WI38 (cell line): ENCODE results near the gene PCDHA12.
"Not testable (repeated sequence)": the region's sequence is repeated elsewhere in the genome, so short reads cannot be mapped to it uniquely, and the experiment has no call there.

Source experiments
- H3K4me3 ChIP-seq: 2 replicates; pipeline ENCODE4 v1.5.1; 2011; ENCODE audit warnings: low read depth, mild to moderate bottlenecking, control low read depth, low read length
- TF ChIP-seq, protein P1 (sequence below): IDR thresholded peaks from 2 replicates; pipeline ENCODE4 v1.5.1; 2012; ENCODE audit warnings: low read depth, mild to moderate bottlenecking, control low read depth, low read length

The PCDHA12 gene

DNA sequence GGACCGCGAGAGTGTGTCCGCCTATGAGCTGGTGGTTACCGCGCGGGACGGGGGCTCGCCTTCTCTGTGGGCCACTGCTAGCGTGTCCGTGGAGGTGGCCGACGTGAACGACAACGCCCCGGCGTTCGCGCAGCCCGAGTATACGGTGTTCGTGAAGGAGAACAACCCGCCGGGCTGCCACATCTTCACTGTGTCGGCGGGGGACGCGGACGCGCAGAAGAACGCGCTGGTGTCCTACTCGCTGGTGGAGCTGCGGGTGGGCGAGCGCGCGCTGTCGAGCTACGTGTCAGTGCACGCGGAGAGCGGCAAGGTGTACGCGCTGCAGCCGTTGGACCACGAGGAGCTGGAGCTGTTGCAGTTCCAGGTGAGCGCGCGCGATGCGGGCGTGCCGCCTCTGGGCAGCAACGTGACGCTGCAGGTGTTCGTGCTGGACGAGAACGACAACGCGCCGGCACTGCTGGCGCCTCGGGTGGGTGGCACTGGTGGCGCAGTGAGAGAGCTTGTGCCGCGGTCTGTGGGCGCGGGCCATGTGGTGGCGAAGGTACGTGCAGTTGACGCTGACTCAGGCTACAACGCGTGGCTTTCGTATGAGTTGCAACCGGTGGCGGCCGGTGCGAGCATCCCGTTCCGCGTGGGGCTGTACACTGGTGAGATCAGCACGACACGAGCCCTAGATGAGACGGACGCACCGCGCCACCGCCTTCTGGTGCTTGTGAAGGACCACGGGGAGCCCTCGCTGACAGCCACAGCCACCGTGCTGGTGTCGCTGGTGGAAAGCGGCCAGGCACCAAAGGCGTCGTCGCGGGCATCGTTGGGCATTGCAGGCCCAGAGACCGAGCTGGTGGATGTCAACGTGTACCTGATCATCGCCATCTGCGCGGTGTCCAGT, 39.2 kb upstream of the PCDHA12 start:
- H3K4me3 ChIP-seq, result no peak overlapping the region
- TF ChIP-seq, protein P1, sequence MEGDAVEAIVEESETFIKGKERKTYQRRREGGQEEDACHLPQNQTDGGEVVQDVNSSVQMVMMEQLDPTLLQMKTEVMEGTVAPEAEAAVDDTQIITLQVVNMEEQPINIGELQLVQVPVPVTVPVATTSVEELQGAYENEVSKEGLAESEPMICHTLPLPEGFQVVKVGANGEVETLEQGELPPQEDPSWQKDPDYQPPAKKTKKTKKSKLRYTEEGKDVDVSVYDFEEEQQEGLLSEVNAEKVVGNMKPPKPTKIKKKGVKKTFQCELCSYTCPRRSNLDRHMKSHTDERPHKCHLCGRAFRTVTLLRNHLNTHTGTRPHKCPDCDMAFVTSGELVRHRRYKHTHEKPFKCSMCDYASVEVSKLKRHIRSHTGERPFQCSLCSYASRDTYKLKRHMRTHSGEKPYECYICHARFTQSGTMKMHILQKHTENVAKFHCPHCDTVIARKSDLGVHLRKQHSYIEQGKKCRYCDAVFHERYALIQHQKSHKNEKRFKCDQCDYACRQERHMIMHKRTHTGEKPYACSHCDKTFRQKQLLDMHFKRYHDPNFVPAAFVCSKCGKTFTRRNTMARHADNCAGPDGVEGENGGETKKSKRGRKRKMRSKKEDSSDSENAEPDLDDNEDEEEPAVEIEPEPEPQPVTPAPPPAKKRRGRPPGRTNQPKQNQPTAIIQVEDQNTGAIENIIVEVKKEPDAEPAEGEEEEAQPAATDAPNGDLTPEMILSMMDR, result no peak

DNA sequence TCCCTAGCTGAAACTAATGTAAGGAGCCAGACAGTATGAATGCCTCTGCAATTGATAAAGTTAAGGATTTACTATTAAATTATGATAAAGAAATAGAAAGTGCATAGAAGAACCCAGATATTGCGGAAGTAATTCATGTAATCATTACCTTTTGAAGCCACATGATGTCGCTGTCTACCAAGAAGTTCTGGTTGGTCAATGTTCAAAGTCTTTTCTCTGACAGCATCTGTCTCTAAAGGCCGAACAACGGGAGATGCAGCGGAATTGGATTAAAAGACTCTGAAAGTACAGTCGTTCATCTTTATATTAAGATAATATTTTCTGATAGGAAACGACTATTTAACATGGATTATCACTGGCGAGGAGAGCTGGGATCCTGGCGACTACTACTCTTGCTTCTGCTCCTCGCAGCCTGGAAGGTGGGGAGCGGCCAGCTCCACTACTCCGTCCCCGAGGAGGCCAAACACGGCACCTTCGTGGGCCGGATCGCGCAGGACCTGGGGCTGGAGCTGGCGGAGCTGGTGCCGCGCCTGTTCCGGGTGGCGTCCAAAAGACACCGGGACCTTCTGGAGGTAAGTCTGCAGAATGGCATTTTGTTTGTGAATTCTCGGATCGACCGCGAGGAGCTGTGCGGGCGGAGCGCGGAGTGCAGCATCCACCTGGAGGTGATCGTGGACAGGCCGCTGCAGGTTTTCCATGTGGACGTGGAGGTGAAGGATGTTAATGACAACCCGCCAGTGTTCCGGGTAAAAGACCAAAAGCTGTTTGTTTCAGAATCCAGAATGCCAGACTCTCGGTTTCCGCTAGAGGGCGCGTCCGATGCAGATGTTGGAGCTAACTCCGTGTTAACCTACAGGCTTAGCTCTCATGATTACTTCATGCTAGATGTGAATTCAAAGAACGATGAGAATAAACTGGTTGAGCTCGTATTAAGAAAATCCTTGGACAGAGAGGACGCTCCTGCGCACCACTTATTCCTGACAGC, 33.8 kb upstream of the PCDHA12 start, which contains the start of gene PCDHA8:
TSS of gene PCDHA8 (plus strand) at position 210 of the 985 bp plus-strand sequence. CDS start at position 345, 135 bp downstream.
- TF ChIP-seq, protein P1, result peak; percentile 21; the same call in 1 of the 2 replicates

DNA sequence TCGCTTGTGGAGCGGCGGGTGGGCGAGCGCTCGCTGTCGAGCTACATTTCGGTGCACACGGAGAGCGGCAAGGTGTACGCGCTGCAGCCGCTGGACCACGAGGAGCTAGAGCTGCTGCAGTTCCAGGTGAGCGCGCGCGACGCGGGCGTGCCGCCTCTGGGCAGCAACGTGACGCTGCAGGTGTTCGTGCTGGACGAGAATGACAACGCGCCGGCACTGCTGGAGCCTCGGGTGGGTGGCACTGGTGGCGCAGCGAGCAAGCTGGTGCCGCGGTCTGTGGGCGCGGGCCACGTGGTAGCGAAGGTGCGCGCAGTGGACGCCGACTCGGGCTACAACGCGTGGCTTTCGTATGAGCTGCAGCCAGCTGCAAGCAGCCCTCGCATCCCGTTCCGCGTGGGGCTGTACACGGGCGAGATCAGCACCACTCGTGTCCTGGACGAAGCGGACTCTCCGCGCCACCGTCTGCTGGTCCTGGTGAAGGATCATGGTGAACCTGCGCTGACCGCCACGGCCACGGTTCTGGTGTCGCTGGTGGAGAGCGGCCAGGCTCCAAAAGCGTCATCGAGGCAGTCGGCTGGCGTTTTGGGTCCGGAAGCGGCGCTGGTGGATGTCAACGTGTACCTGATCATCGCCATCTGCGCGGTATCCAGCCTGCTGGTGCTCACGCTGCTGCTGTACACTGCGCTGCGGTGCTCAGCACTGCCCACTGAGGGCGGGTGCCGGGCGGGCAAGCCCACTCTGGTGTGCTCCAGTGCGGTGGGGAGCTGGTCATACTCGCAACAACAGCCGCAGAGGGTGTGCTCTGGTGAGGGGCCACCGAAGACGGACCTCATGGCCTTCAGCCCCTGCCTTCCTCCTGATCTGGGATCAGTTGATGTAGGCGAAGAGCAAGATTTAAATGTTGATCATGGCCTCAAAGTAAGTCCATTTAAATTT, 32.0 kb upstream of the PCDHA12 start:
- H3K4me3 ChIP-seq, result no peak overlapping the region

More for the DNA sequence above, 33.8 kb upstream of the PCDHA12 start, which contains the start of gene PCDHA8:
- H3K4me3 ChIP-seq, result no peak within 1 kb of the TSS

GRCh38 chr5:140848139-140849102, 26.7 kb upstream of the PCDHA12 start, which contains the start of gene PCDHA9:
PCDHA9 (plus strand) TSS chr5:140848382; CDS start chr5:140848496, 114 bp downstream.
- H3K4me3 ChIP-seq, result not testable (repeated sequence)

More for the DNA sequence above, 32.0 kb upstream of the PCDHA12 start:
- TF ChIP-seq, protein P1, result no peak

GRCh38 chr5:140849831-140850634, 25.1 kb upstream of the PCDHA12 start:
- H3K4me3 ChIP-seq, result not testable (repeated sequence)

DNA sequence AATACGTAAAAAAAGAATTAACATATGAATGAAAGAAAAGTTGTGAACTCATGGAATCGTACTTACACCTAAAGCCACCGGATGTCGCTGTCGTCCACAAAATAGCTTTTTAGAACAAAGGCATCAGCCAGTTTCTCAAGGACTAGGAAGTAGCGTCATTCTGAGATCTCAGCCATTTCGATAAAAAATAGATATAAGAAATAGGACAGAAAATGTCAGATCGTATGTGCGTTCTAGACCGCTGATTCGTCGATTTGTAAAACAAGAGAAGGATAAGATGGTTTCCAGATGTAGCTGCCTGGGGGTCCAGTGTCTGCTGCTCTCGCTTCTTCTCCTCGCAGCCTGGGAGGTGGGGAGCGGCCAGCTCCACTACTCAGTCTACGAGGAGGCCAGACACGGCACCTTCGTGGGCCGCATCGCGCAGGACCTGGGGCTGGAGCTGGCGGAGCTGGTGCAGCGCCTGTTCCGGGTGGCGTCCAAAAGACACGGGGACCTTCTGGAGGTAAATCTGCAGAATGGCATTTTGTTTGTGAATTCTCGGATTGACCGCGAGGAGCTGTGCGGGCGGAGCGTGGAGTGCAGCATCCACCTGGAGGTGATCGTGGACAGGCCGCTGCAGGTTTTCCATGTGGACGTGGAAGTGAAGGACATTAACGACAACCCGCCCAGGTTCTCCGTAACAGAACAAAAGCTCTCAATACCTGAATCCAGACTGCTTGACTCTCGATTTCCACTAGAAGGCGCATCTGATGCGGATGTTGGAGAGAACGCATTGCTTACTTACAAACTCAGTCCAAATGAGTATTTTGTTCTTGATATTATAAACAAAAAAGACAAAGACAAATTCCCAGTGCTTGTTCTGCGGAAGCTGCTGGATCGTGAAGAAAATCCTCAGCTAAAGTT, 19.1 kb upstream of the PCDHA12 start, which contains the start of gene PCDHA10:
TSS of gene PCDHA10 (plus strand) at position 126 of the 903 bp plus-strand sequence. CDS start at position 278, 152 bp downstream.
- TF ChIP-seq, protein P1, result no peak
- H3K4me3 ChIP-seq, result no peak within 1 kb of the TSS
